Endothelial cell of umbilical vein (primary cell): ENCODE measurements around the gene FOXN1. TPM values are rescaled to one million over a fixed set of nuclear protein-coding genes. Genes with fewer than 3 reads are reported as not detected.

Experiments used
- BruUV-seq: library from RNA; stranded (reverse); fragments of 400-500 nt; replicated peaks from 2 replicates; lab custom pipeline; 2021; lab: Mats Ljungman, UMichigan
- CTCF ChIA-PET: fragments of 300-600, 350-600 bp; sonication (Branson Sonifier 250); formaldehyde crosslinking; loops from one replicate; lab custom pipeline; 2021; ENCODE audit warnings: antibody characterized with exemption, inconsistent platforms; lab: Charles Lee
- POLR2A ChIA-PET: fragments of 300-600, 350-600 bp; sonication (Branson Sonifier 250); formaldehyde crosslinking; loops from one replicate; lab custom pipeline; 2021; ENCODE audit warnings: antibody characterized with exemption, inconsistent platforms; lab: Charles Lee
- DNase-seq: peaks from one replicate; pipeline ENCODE4 v3.0.0-alpha.2; 2011; ENCODE audit warnings: low read depth, low spot score
- FAIRE-seq: peaks from 2 replicates; lab custom pipeline; 2011; peaks lifted over from hg19 to GRCh38; lab: Jason Lieb, UNC
- H2AFZ ChIP-seq: 2 replicates; pipeline ENCODE4 v1.6.0; 2012; ENCODE audit warnings: low read depth, low read length, control low read depth, inconsistent platforms
- H3K27ac ChIP-seq: 2 replicates; pipeline ENCODE4 v1.5.1; 2011; ENCODE audit warnings: low read depth, mild to moderate bottlenecking, control low read depth, low read length, moderate library complexity; ENCODE audit not compliant: insufficient read depth
- H3K27me3 ChIP-seq, 2 experiments: 2 replicates each; pipeline versions ENCODE4 v1.6.0 to v1.6.1; 2011; ENCODE audit warnings: low read length in 2 of 2, mixed read lengths in 1 of 2; ENCODE audit not compliant: control insufficient read depth in 2 of 2, insufficient read depth in 2 of 2
- H3K36me3 ChIP-seq, 2 experiments: 2 replicates in 1 of 2; 3 replicates in 1 of 2; pipeline ENCODE4 v1.5.1; 2011; ENCODE audit warnings: low read length in 2 of 2, mild to moderate bottlenecking in 1 of 2, moderate library complexity in 1 of 2; ENCODE audit not compliant: control insufficient read depth in 2 of 2, insufficient read depth in 2 of 2; ENCODE audit errors: extremely low read depth in 1 of 2
- H3K4me1 ChIP-seq: 3 replicates; pipeline ENCODE4 v1.5.1; 2011; ENCODE audit warnings: mild to moderate bottlenecking, low read length; ENCODE audit not compliant: control insufficient read depth, insufficient read depth; ENCODE audit errors: extremely low read depth
- H3K4me2 ChIP-seq: 2 replicates; pipeline ENCODE4 v1.6.1; 2011; ENCODE audit warnings: low read length, control low read depth, mixed read lengths; ENCODE audit not compliant: insufficient read depth
- H3K4me3 ChIP-seq, 3 experiments: fragments of 200-600 bp in 1 of 3; sonication (generic), shearing (Covaris generic) in 1 of 3; replicated peaks in 1 of 3; 2 replicates each; pipeline ENCODE4 v1.5.1; 2011 to 2016; ENCODE audit warnings: control low read depth in 3 of 3, low read length in 3 of 3, mild to moderate bottlenecking in 2 of 3, inconsistent platforms in 1 of 3, low read depth in 1 of 3, moderate library complexity in 1 of 3; ENCODE audit not compliant: insufficient read depth in 1 of 3
- H3K79me2 ChIP-seq: 2 replicates; pipeline ENCODE4 v1.6.0; 2012; ENCODE audit warnings: low read length, inconsistent platforms; ENCODE audit not compliant: control insufficient read depth, insufficient read depth
- H3K9ac ChIP-seq: replicated peaks from 2 replicates; pipeline ENCODE3; 2011; ENCODE audit warnings: low read length, control low read depth; ENCODE audit not compliant: insufficient read depth; ENCODE audit errors: extremely low read depth
- H3K9me1 ChIP-seq: replicated peaks from 3 replicates; pipeline ENCODE4 v1.6.0; 2011; ENCODE audit warnings: mild to moderate bottlenecking, low read length; ENCODE audit not compliant: control insufficient read depth, insufficient read depth; ENCODE audit errors: extremely low read depth
- H3K9me3 ChIP-seq: replicated peaks from 2 replicates; pipeline ENCODE4 v1.5.1; 2012; ENCODE audit warnings: low read length, inconsistent platforms; ENCODE audit not compliant: control insufficient read depth, insufficient read depth
- H4K20me1 ChIP-seq: replicated peaks from 2 replicates; pipeline ENCODE3; 2011; ENCODE audit warnings: mild to moderate bottlenecking, low read length; ENCODE audit not compliant: control insufficient read depth, insufficient read depth; ENCODE audit errors: extremely low read depth
- EZH2 ChIP-seq: IDR thresholded peaks from 2 replicates; pipeline ENCODE4 v1.6.1; 2012; ENCODE audit warnings: borderline replicate concordance, low read depth, mild to moderate bottlenecking, moderate library complexity, low read length, inconsistent platforms; ENCODE audit not compliant: severe bottlenecking
- FOS ChIP-seq: IDR thresholded peaks from 2 replicates; pipeline ENCODE4 v1.6.1; 2011; ENCODE audit warnings: mild to moderate bottlenecking, low read length, moderate library complexity, borderline replicate concordance; ENCODE audit not compliant: insufficient read depth
- GATA2 ChIP-seq: IDR thresholded peaks from 2 replicates; pipeline ENCODE4 v1.7.0; 2011; ENCODE audit warnings: low read depth, mild to moderate bottlenecking, moderate library complexity, mixed read lengths, low read length; ENCODE audit not compliant: insufficient read length, insufficient read depth
- JUN ChIP-seq: IDR thresholded peaks from 2 replicates; pipeline ENCODE4 v1.6.1; 2011; ENCODE audit warnings: borderline replicate concordance, low read depth; ENCODE audit not compliant: insufficient read length, insufficient read depth
- MYC ChIP-seq: IDR thresholded peaks from one replicate; pipeline ENCODE4 v1.6.1; 2011; ENCODE audit warnings: mild to moderate bottlenecking, low read depth, low read length
- POLR2A ChIP-seq: IDR thresholded peaks from 2 replicates; pipeline ENCODE4 v1.6.1; 2012; ENCODE audit warnings: low read depth, mild to moderate bottlenecking, control low read depth, low read length
- POLR2AphosphoS5 ChIP-seq: IDR thresholded peaks from 2 replicates; pipeline ENCODE4 v1.6.1; 2012; ENCODE audit warnings: low read depth, mild to moderate bottlenecking, control low read depth, low read length, moderate library complexity; ENCODE audit not compliant: insufficient read depth
- dilution Hi-C: fragments of 300-500 bp; cut with MboI; formaldehyde crosslinking; loops from one replicate; pipeline ENCODE4 v1.15.0; 2019; ENCODE audit warnings: low sequenced_read_pairs; ENCODE audit not compliant: extremely low pct_ligation_motif_present
- intact Hi-C: fragments of 100-400 bp; cut with micrococcal nuclease; formaldehyde crosslinking; loops from one replicate; pipeline ENCODE4 v1.10.0; 2022
- polyA plus RNA-seq, 4 experiments: library from polyadenylated mRNA; depleted of rRNA in 3 of 4; stranded (reverse) in 3 of 4; unstranded in 1 of 4; fragments of >200 nt; gene quantifications; 2 replicates each; pipeline versions ENCODE4 v1.2.1 to v1.2.3, GENCODE V29; 2011 to 2012; ENCODE audit warnings: missing spikeins in 1 of 4
- total RNA-seq: library from RNA; stranded (reverse); gene quantifications from 2 replicates; pipeline ENCODE4 v1.2.3, GENCODE V29; 2021
- TF ChIP-seq, protein P1 (sequence below): IDR thresholded peaks from 2 replicates; pipeline ENCODE4 v1.6.1; 2011; ENCODE audit not compliant: insufficient read depth, insufficient read length
- TF ChIP-seq, protein P2 (sequence below), 2 donors: IDR thresholded peaks; 1 replicate in 1 of 2; 2 replicates in 1 of 2; pipeline ENCODE4 v1.5.1; 2011; ENCODE audit warnings: low read length in 2 of 2, mild to moderate bottlenecking in 2 of 2, moderate library complexity in 2 of 2, control low read depth in 1 of 2, inconsistent platforms in 1 of 2, low read depth in 1 of 2; ENCODE audit not compliant: insufficient read depth in 1 of 2; ENCODE audit errors: extremely low read depth in 1 of 2

Gene FOXN1
- total and polyA plus RNA-seq, 2 donors (not counting 3 experiments of a cell fraction or from before 2014, with no cell fraction given): not detected

DNA sequence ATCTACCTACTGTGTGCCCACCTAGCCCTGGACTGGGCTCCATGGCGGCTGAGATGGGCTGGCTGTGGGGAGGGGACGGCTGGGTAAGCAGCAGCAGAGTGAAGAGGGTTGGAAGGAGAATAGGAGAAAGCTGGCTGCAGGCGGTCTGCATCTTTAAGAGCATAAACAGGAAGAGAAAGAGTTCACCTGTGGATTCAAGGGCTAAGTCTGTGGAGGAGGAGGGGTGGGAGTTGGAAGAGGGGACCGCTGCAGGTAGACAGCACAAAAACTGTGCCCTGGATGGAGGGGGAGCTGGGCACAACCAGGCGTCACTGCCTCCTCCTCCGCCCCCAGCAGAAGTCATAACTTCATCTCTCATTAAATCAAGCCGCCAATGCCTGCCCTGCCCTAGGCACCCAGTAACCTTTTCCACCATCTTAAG is 32.0 kb upstream of the FOXN1 start:
- H3K79me2 ChIP-seq: no peaks in the 10 kb centered on the region
- no peak overlapping the region for H3K4me3 ChIP-seq
- no peak overlapping the region for H3K4me2 ChIP-seq
- ChIA-PET CTCF (no interaction called here), POLR2A (no interaction called here)
- dilution Hi-C loops: no loop called here
- DNase-seq: no peak
- peaks cover 2% of the 10 kb centered on the region in 2 experiments for H3K27me3 ChIP-seq
- H4K20me1 ChIP-seq: no peaks in the 10 kb centered on the region
- no peak overlapping the region for H3K9ac ChIP-seq
- no peaks in the 10 kb centered on the region for H3K9me1 ChIP-seq
- TF ChIP-seq GATA2: no peak
- no peak for TF ChIP-seq FOS
- intact Hi-C loops: no loop called here
- no peak for FAIRE-seq
- H2AFZ ChIP-seq: no peak overlapping the region
- no TSS peak for BruUV-seq
- no peak overlapping the region for H3K27ac ChIP-seq
- H3K9me3 ChIP-seq: no peaks in the 10 kb centered on the region
- no peaks in the 10 kb centered on the region for H3K4me1 ChIP-seq
- H3K36me3 ChIP-seq: no peaks in the 10 kb centered on the region

DNA sequence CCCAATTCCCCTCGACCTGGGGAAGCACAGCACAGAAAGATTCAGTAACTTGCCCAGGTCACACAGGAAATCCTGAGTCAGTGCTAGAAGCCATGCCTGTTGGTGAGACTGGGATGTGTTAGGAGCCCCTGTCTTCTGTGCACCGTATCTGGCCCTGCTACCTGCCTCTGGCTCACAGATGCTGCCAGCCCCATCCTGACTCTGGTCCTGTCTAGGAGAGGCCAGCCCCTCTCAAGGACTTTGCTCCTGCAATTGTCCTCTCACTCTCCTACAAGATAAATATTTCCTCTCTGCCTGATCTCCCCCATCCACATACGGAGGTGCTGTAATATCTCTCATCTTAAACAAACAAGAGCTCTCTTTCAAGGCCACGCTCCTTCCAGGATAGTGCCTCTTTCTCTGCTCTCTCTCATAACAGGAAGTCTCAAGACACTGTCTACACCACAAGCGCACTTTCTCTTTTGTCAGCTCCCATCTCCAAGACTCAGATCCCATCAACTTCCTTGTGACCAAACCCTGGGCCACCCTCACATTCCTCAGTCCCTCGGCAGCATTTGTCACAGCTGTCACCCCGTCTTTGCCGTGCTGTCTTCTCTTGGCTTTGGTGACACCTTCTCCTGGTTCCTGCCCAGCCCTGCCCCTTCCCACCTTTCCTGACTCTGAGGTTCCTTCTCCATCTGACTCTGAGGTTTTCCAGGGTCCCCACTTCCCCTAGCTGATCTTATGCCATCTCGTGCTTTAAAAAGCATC is 30.8 kb upstream of the FOXN1 start:
- Histone ChIP-seq H4K20me1 (no peaks in the 10 kb centered on the region), H3K27me3 (peaks cover 0 to under 1% of the 10 kb centered on the region in 2 experiments), H3K36me3 (no peaks in the 10 kb centered on the region), H3K9me1 (no peaks in the 10 kb centered on the region), H3K4me3 (no peak overlapping the region), H3K9me3 (no peaks in the 10 kb centered on the region), H3K27ac (no peak overlapping the region), H3K4me1 (no peaks in the 10 kb centered on the region), H3K9ac (no peak overlapping the region), H3K4me2 (no peak overlapping the region), H3K79me2 (no peaks in the 10 kb centered on the region), H2AFZ (no peak overlapping the region)
- no peak for TF ChIP-seq GATA2
- no peak for TF ChIP-seq FOS
- no peak for TF ChIP-seq MYC
- TF ChIP-seq JUN: no peak
- TF ChIP-seq EZH2: no peak
- no peak for TF ChIP-seq POLR2A
- TF ChIP-seq, protein P1, sequence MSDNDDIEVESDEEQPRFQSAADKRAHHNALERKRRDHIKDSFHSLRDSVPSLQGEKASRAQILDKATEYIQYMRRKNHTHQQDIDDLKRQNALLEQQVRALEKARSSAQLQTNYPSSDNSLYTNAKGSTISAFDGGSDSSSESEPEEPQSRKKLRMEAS: no peak
- TF ChIP-seq, protein P2, sequence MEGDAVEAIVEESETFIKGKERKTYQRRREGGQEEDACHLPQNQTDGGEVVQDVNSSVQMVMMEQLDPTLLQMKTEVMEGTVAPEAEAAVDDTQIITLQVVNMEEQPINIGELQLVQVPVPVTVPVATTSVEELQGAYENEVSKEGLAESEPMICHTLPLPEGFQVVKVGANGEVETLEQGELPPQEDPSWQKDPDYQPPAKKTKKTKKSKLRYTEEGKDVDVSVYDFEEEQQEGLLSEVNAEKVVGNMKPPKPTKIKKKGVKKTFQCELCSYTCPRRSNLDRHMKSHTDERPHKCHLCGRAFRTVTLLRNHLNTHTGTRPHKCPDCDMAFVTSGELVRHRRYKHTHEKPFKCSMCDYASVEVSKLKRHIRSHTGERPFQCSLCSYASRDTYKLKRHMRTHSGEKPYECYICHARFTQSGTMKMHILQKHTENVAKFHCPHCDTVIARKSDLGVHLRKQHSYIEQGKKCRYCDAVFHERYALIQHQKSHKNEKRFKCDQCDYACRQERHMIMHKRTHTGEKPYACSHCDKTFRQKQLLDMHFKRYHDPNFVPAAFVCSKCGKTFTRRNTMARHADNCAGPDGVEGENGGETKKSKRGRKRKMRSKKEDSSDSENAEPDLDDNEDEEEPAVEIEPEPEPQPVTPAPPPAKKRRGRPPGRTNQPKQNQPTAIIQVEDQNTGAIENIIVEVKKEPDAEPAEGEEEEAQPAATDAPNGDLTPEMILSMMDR (IDR thresholded peaks at IDR 0.05; ENCODE audit: extremely low read depth in 1 of 2, insufficient read depth in 1 of 2, low read depth in 1 of 2, low read length in 2 of 2): no peak
- no peak for TF ChIP-seq POLR2AphosphoS5
- no peak for DNase-seq
- dilution Hi-C loops: no loop called here
- no peak for FAIRE-seq
- CTCF ChIA-PET: no interaction called here
- POLR2A ChIA-PET: no interaction called here
- no TSS peak for BruUV-seq
- intact Hi-C loops: no loop called here
